Neutrophil (primary cell): ENCODE results near the gene TTC21A.

Experiments used
- H3K27ac ChIP-seq: fragments of 200-600 bp; sonication (generic); 2 replicates; pipeline ENCODE4 v1.5.1; 2016; ENCODE audit warnings: mild to moderate bottlenecking, moderate library complexity
- H3K27me3 ChIP-seq: fragments of 200-600 bp; sonication (generic); 2 replicates; pipeline ENCODE4 v1.6.0; 2016; ENCODE audit warnings: mild to moderate bottlenecking
- H3K36me3 ChIP-seq: fragments of 200-600 bp; sonication (generic); 2 replicates; pipeline ENCODE4 v1.5.1; 2017
- H3K4me1 ChIP-seq, 2 experiments: fragments of 200-600 bp in 1 of 2; sonication (generic) in 1 of 2; 1 replicate in 1 of 2; 2 replicates in 1 of 2; pipeline versions ENCODE4 v1.5.1 to v1.6.1; 2013 to 2016; ENCODE audit warnings: low read depth in 1 of 2, low read length in 1 of 2, mild to moderate bottlenecking in 1 of 2, moderate library complexity in 1 of 2; ENCODE audit not compliant: control insufficient read depth in 1 of 2, insufficient read depth in 1 of 2
- H3K4me3 ChIP-seq, 2 experiments: fragments of 200-600 bp in 1 of 2; sonication (generic) in 1 of 2; 1 replicate in 1 of 2; 2 replicates in 1 of 2; pipeline ENCODE4 v1.5.1; 2013 to 2016; ENCODE audit warnings: low read depth in 1 of 2, low read length in 1 of 2, mild to moderate bottlenecking in 1 of 2, moderate library complexity in 1 of 2
- H3K9me3 ChIP-seq: fragments of 200-600 bp; sonication (generic); 2 replicates; pipeline ENCODE4 v1.5.1; 2016
- CTCF ChIP-seq: fragments of 200-600 bp; sonication (generic); IDR thresholded peaks from 2 replicates; pipeline ENCODE4 v1.5.1; 2016; ENCODE audit warnings: antibody characterized with exemption

The TTC21A gene

GRCh38 chr3:39183211-39184080 lies 76.0 kb downstream of the TTC21A start:
- peaks cover 29% of the 10 kb centered on the region for H3K27me3 ChIP-seq
- TF ChIP-seq CTCF = no peak
- H3K36me3 ChIP-seq = no peaks in the 10 kb centered on the region
- H3K9me3 ChIP-seq = no peaks in the 10 kb centered on the region
- no peak overlapping the region for H3K27ac ChIP-seq
- peaks cover 15 to 30% of the 10 kb centered on the region in 2 experiments for H3K4me1 ChIP-seq
- no peak overlapping the region for H3K4me3 ChIP-seq

GRCh38 chr3:39184081-39184967 lies 76.8 kb downstream of the TTC21A start:
- Histone ChIP-seq H3K36me3 (no peaks in the 10 kb centered on the region), H3K27me3 (peaks cover 20% of the 10 kb centered on the region), H3K9me3 (no peaks in the 10 kb centered on the region), H3K27ac (no peak overlapping the region), H3K4me1 (peaks cover 13 to 22% of the 10 kb centered on the region in 2 experiments), H3K4me3 (no peak overlapping the region)
- TF ChIP-seq CTCF = no peak

GRCh38 chr3:39184968-39185285 lies 77.4 kb downstream of the TTC21A start:
- Histone ChIP-seq H3K4me3 (no peak overlapping the region), H3K9me3 (no peaks in the 10 kb centered on the region), H3K36me3 (no peaks in the 10 kb centered on the region), H3K4me1 (peaks cover 13 to 16% of the 10 kb centered on the region in 2 experiments), H3K27ac (no peak overlapping the region), H3K27me3 (peaks cover 14% of the 10 kb centered on the region)
- TF ChIP-seq CTCF = no peak

GRCh38 chr3:39185326-39185958 lies 78.0 kb downstream of the TTC21A start:
- Histone ChIP-seq H3K9me3 (no peaks in the 10 kb centered on the region), H3K4me3 (no peak overlapping the region), H3K36me3 (no peaks in the 10 kb centered on the region), H3K27me3 (peaks cover 9% of the 10 kb centered on the region), H3K4me1 (peaks cover 8 to 11% of the 10 kb centered on the region in 2 experiments), H3K27ac (no peak overlapping the region)
- no peak for TF ChIP-seq CTCF

GRCh38 chr3:39185959-39186691 lies 78.6 kb downstream of the TTC21A start:
- no peak overlapping the region for H3K27ac ChIP-seq
- H3K27me3 ChIP-seq = peaks cover 2% of the 10 kb centered on the region
- H3K4me3 ChIP-seq = no peak overlapping the region
- peaks cover 3 to 6% of the 10 kb centered on the region in 2 experiments for H3K4me1 ChIP-seq
- TF ChIP-seq CTCF = no peak
- no peaks in the 10 kb centered on the region for H3K9me3 ChIP-seq
- H3K36me3 ChIP-seq = no peaks in the 10 kb centered on the region
